HG02763 (cell line): ENCODE results near the gene RAPGEF4.

Experiments
- ATAC-seq: cut with Tn5 transposase; IDR thresholded peaks from one replicate; pipeline ENCODE4 v1.9.1; 2021; ENCODE audit warnings: mild to moderate bottlenecking, moderate library complexity; ENCODE audit not compliant: unreplicated experiment

Gene RAPGEF4

GRCh38 chr2:172962082-172962481 is 226.4 kb downstream of the RAPGEF4 start:
- ATAC-seq = no peak

- ATAC-seq = no peak
These were observed 227.2 kb downstream of the RAPGEF4 start for GRCh38 chr2:172962824-172963223.

GRCh38 chr2:172964511-172965139 is 229.0 kb downstream of the RAPGEF4 start:
- ATAC-seq = no peak

- no peak for ATAC-seq
These were observed 230.0 kb downstream of the RAPGEF4 start for GRCh38 chr2:172965433-172966212.

GRCh38 chr2:172967036-172967982 is 231.7 kb downstream of the RAPGEF4 start:
- no peak for ATAC-seq

- no peak for ATAC-seq
These were observed 232.4 kb downstream of the RAPGEF4 start for GRCh38 chr2:172968061-172968469.

GRCh38 chr2:172969166-172969565 is 233.5 kb downstream of the RAPGEF4 start:
- no peak for ATAC-seq

GRCh38 chr2:172969609-172970008 is 234.0 kb downstream of the RAPGEF4 start:
- no peak for ATAC-seq

GRCh38 chr2:172970660-172971059 is 235.0 kb downstream of the RAPGEF4 start:
- no peak for ATAC-seq

GRCh38 chr2:172972005-172972619 is 236.5 kb downstream of the RAPGEF4 start:
- ATAC-seq = peak; percentile 45

GRCh38 chr2:172974762-172975161 is 239.1 kb downstream of the RAPGEF4 start:
- no peak for ATAC-seq

GRCh38 chr2:172976116-172976515 is 240.5 kb downstream of the RAPGEF4 start:
- no peak for ATAC-seq

- no peak for ATAC-seq
These were observed 241.2 kb downstream of the RAPGEF4 start for GRCh38 chr2:172976816-172977215.

GRCh38 chr2:172977270-172978062 is 241.8 kb downstream of the RAPGEF4 start:
- no peak for ATAC-seq

- no peak for ATAC-seq
These were observed 242.4 kb downstream of the RAPGEF4 start for GRCh38 chr2:172978063-172978383.

- no peak for ATAC-seq
These were observed 249.7 kb downstream of the RAPGEF4 start for GRCh38 chr2:172985139-172985892.

GRCh38 chr2:172986040-172986439 is 250.4 kb downstream of the RAPGEF4 start:
- no peak for ATAC-seq

GRCh38 chr2:172988728-172989127 is 253.1 kb downstream of the RAPGEF4 start:
- no peak for ATAC-seq

- ATAC-seq = no peak
These were observed 255.4 kb downstream of the RAPGEF4 start for GRCh38 chr2:172991031-172991430.

- ATAC-seq = no peak
These were observed 257.5 kb downstream of the RAPGEF4 start for GRCh38 chr2:172993139-172993538.
